Small intestine (tissue), 7 donors: ENCODE results near the gene SBK3. TPM values are rescaled to one million over a fixed set of nuclear protein-coding genes. Genes with fewer than 3 reads are reported as not detected.
"Not testable (repeated sequence)": the region's sequence is repeated elsewhere in the genome, so short reads cannot be mapped to it uniquely, and the experiment has no call there.

Experiments used
- DNase-seq, 2 donors: peaks; one replicate each; pipeline versions ENCODE4 v3.0.0 to v3.0.0-alpha.2; 2013
- FAIRE-seq: peaks from 2 replicates; lab custom pipeline; 2012; peaks lifted over from hg19 to GRCh38; lab: Jason Lieb, UNC
- H3K27ac ChIP-seq, 3 donors: one replicate each; pipeline ENCODE4 v1.5.1; 2013; ENCODE audit warnings: low read length in 2 of 3, mild to moderate bottlenecking in 2 of 3, control low read depth in 1 of 3, inconsistent platforms in 1 of 3, low read depth in 1 of 3, moderate library complexity in 1 of 3
- H3K27me3 ChIP-seq, 3 donors: one replicate each; pipeline ENCODE4 v1.6.1; 2013; ENCODE audit warnings: low read length in 3 of 3, inconsistent platforms in 1 of 3; ENCODE audit not compliant: control insufficient read depth in 3 of 3, insufficient read depth in 3 of 3
- H3K36me3 ChIP-seq, 3 donors: one replicate each; pipeline ENCODE4 v1.6.1; 2013; ENCODE audit warnings: low read length in 3 of 3, inconsistent platforms in 1 of 3, low read depth in 1 of 3, mild to moderate bottlenecking in 1 of 3, moderate library complexity in 1 of 3; ENCODE audit not compliant: control insufficient read depth in 3 of 3, insufficient read depth in 2 of 3
- H3K4me1 ChIP-seq, 3 donors: one replicate each; pipeline ENCODE4 v1.6.1; 2013; ENCODE audit warnings: low read length in 2 of 3, inconsistent platforms in 1 of 3, low read depth in 1 of 3, mild to moderate bottlenecking in 1 of 3, moderate library complexity in 1 of 3; ENCODE audit not compliant: control insufficient read depth in 3 of 3, insufficient read depth in 2 of 3
- H3K4me3 ChIP-seq, 3 donors: one replicate each; pipeline ENCODE4 v1.5.1; 2013; ENCODE audit warnings: low read length in 3 of 3, control low read depth in 1 of 3, inconsistent platforms in 1 of 3, low read depth in 1 of 3, mild to moderate bottlenecking in 1 of 3, moderate library complexity in 1 of 3
- H3K9me3 ChIP-seq, 2 donors: one replicate each; pipeline ENCODE4 v1.6.1; 2013; ENCODE audit warnings: low read depth in 1 of 2, low read length in 1 of 2; ENCODE audit not compliant: control insufficient read depth in 2 of 2, insufficient read depth in 1 of 2
- WGBS, 3 donors: extraction: QIAGEN DNeasy Blood & Tissue Kit; methylation state at CpG; one replicate each; pipeline ENCODE4 v1.1.7; 2013; 5-methylcytosine and 5-hydroxymethylcytosine counted together
- polyA plus RNA-seq, 4 donors: library from polyadenylated mRNA; stranded (reverse) in 3 of 4; unstranded in 1 of 4; fragments of 200-250 nt in 3 of 4; fragments of 120-200 nt in 1 of 4; gene quantifications; one replicate each; pipeline versions ENCODE4 v1.2.1 to v1.2.3, GENCODE V29; 2013
- donor health status: healthy with polysubstance abuse.
- donor health status: control.
- donor health status: control.
- donor health status: Bipolar disorder and iron deficiency.
- donor health status: healthy.

SBK3 gene
- polyA plus RNA-seq, 4 donors: 0.18 to 0.39 TPM; not detected in 2

DNA sequence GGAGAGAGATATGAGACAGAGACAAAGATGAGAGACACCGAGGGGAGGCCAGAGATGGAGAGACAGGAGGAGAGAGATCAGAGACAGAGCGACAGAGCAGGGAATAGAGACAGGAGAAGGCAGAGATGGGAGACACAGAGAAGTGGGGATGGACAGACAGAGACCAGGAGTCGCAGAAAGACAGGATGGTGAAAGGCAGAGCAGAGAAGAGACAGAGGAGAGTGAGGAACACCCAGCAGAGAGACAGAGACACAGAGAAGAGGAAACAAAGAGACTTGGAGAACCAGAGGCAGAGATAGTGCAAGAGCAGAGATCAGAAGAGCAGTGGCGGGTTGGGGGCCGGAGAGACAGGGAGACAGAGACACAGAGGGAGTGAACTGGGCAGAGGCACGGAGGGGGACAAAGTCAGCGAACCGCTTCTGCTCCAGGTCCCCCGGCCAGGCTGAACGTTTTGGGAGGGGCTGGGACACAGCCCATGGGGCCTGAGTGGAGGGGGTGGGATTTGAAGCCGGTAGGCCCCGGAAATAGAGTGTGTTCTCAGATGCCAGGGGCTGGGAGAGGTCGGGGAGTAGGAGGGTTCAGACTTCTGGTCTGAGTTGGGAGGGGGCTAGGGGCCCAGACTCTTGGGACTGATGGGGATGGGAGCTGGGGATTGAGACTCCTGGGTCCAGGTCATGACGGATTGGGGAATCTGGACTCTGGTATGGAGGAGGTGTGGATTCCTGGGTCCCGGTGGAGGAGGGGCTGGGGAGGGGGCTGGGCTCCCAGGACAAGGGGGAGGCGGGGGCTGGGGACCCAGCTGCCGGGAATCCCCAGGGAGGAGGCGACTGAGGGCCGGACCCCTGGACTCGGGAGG is 34.7 kb upstream of the SBK3 start:
- Histone ChIP-seq H3K36me3 (peaks cover 0 to 21% (median 10%) of the 10 kb centered on the region in 3 donors), H3K27me3 (no peaks in the 10 kb centered on the region), H3K4me3 (peak overlapping the region; percentile 67 to 88 (median 83)), H3K27ac (peak overlapping the region in 2 of 3 donors; percentile 85 to 87), H3K4me1 (no peaks in the 10 kb centered on the region), H3K9me3 (no peaks in the 10 kb centered on the region)
- WGBS, 3 donors: 10 to 13% (median 12%) methylated on average over 16 to 20 of the region's 20 CpGs
- DNase-seq: peak in 1 of 2 donors; percentile 55
- FAIRE-seq: no peak

DNA sequence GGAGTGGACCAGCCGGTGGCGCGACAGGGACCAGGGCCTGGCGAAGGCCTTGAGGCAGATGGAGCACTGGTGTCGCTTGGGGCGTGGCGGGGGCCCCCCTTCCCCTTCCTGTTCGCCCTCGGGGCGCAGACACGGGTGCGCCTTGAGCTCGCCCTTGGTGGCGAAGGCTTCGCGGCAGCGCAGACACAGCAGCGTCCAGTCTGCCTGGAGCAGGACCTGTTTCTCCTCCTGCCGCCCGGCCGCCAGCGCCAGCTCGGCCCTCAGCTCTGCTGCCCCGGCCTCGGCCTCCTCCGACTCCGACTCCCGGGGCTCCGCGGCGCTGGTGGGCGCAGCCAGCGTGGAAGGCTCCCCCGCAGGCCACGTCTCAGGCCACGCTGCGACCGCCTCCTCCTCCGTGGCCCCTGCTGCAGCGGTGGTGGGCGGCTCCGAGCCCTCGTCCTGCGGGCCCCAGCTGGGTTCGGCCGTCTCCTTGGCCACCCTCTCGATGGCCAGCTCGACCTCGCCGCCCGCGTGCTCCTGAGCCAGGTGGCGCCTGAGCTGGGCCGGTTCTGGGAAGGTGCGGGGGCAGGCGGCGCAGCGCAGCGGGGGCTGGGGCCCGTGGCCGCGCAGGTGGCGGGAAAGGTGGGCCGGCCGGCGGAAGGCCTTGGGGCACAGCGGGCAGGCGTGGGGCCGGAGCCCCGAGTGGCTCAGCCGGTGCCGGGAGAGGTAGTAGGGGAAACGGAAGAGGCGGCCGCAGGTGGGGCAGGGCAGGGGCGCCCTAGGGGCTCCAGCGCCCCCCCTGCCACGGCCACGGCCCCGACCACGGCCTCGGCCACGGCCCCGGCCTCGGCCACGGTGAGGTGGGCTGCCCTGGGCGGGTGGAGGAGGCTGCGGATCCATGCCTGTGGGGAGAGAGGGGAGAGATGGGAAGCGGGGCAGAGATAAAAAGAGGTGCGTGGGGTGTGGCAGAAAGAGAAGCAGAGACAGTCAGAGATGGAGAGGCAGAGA is 33.7 kb upstream of the SBK3 start:
- Histone ChIP-seq H3K4me1 (no peaks in the 10 kb centered on the region), H3K27me3 (no peaks in the 10 kb centered on the region), H3K36me3 (peaks cover 0 to 21% (median 10%) of the 10 kb centered on the region in 3 donors), H3K4me3 (peak overlapping the region in 1 of 3 donors; percentile 88), H3K9me3 (no peaks in the 10 kb centered on the region), H3K27ac (no peak overlapping the region)
- WGBS, 3 donors: 93 to 94% (median 93%) methylated on average over 69 to 90 of the region's 90 CpGs
- no peak for DNase-seq
- FAIRE-seq: no peak

- Histone ChIP-seq H3K4me3 (no peak overlapping the region), H3K27me3 (no peaks in the 10 kb centered on the region), H3K9me3 (no peaks in the 10 kb centered on the region), H3K27ac (no peak overlapping the region), H3K36me3 (peaks cover 0 to 21% (median 10%) of the 10 kb centered on the region in 3 donors), H3K4me1 (no peaks in the 10 kb centered on the region)
- DNase-seq (no peak), FAIRE-seq (no peak)
- 95 to 97% (median 96%) methylated on average over 55 to 83 of the region's 83 CpGs for WGBS, 3 donors
These were observed 32.9 kb upstream of the SBK3 start for GRCh38 chr19:55578031-55578760.

DNA sequence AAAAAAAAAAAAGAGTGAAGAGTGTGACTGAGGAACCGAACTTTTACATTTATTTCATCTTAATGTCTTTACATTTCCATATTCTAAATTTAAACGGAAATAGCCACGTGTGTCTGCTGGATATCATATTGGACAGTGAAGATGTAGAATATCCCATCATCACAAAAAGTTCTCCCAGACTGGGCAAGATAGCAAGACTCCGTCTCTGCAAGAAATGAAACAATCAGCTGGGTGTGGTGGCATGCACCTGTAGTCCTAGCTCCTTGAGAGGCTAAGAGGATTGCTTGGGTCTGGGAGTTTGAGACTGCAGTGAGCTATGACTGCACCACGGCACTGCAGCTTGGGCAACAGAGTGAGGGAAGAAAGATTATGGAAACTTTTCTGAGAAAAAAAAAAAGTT is 31.4 kb upstream of the SBK3 start:
- H3K4me1 ChIP-seq: no peaks in the 10 kb centered on the region
- no peak overlapping the region for H3K27ac ChIP-seq
- FAIRE-seq (no peak), DNase-seq (no peak)
- no peaks in the 10 kb centered on the region for H3K27me3 ChIP-seq
- no peak overlapping the region for H3K4me3 ChIP-seq
- H3K36me3 ChIP-seq: peaks cover 0 to 21% (median 10%) of the 10 kb centered on the region in 3 donors
- WGBS, 3 donors: 85 to 91% (median 88%) methylated on average over 5 of the region's 5 CpGs
- no peaks in the 10 kb centered on the region for H3K9me3 ChIP-seq

GRCh38 chr19:55573929-55574328 is 28.6 kb upstream of the SBK3 start:
- H3K9me3 ChIP-seq, H3K4me3 ChIP-seq, H3K27me3 ChIP-seq, FAIRE-seq, H3K27ac ChIP-seq, H3K4me1 ChIP-seq, DNase-seq: not testable (repeated sequence)
- 84 to 91% (median 87%) methylated on average over 6 of the region's 6 CpGs for WGBS, 3 donors
- H3K36me3 ChIP-seq: peaks cover 0 to 21% (median 10%) of the 10 kb centered on the region in 3 donors

DNA sequence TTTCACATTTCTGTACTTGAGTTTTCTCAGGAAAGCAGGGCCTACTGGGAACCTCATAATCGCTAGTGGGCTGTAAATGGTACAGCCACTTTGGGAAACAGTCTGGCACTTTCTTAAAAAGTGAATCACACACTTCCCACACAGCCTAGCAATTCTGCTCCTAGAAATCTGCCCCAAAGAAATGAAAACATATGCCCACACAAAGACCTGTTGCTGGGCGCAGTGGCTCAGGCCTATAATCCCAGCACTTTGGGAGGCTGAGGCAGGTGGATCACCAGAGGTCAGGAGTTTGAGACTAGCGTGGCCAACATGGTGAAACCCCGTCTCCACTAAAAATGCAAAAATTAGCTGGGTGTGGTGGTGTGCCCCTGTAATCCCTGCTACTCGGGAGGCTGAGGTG is 24.1 kb upstream of the SBK3 start:
- H3K4me3 ChIP-seq, H3K9me3 ChIP-seq, H3K27ac ChIP-seq, H3K4me1 ChIP-seq, FAIRE-seq, H3K27me3 ChIP-seq, H3K36me3 ChIP-seq, DNase-seq: not testable (repeated sequence)
- 92 to 93% (median 92%) methylated on average over 5 of the region's 5 CpGs for WGBS, 3 donors

GRCh38 chr19:55567708-55568328 is 22.5 kb upstream of the SBK3 start:
- FAIRE-seq (no peak), DNase-seq (no peak)
- no peak overlapping the region for H3K4me3 ChIP-seq
- peaks cover 0 to 4% of the 10 kb centered on the region in 2 donors for H3K9me3 ChIP-seq
- no peaks in the 10 kb centered on the region for H3K36me3 ChIP-seq
- no peaks in the 10 kb centered on the region for H3K27me3 ChIP-seq
- peaks cover 0 to 12% (median 0%) of the 10 kb centered on the region in 3 donors for H3K4me1 ChIP-seq
- no peak overlapping the region for H3K27ac ChIP-seq
